Measurements from ENCODE around the gene APC.
"Not testable (repeated sequence)": the region's sequence is repeated elsewhere in the genome, so short reads cannot be mapped to it uniquely, and the experiment has no call there.

APC gene

DNA sequence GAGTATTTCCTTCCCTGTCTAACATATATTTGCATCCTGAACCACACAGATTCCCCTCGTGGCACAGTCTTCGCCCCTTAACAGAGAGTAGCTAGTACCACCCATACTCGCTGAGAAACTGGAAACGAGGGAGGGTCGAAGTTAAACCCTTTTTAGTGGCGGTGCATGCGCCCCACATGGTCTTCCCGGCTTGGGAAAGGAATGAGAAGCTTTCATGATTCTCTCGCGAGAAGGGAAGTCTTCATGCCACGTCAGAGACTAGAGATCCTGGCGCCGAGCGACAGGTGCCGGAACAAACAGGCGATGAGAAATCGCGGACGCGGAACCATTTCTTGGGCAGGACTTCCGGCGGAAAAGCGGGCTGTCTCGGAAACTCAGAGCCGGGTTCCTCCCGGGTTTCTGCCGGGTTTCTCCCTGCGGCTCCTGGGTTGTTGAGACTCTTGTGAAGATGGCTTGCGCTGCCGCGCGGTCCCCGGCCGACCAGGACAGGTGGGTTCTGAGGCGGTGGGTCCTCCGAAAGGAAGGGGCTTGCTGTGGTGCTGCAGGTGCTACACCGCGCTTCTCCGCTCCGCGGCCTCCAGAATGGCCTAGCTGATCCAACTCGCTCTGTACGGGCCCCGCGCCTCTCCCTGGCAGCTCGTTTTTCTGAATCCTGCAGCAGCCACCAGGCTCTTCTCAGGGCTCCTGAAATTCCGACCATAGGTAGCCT is 123.4 kb downstream of the APC start, which contains the start of gene SRP19:
Gene SRP19 (plus strand): TSS at position 359 of the 709 bp plus-strand sequence. CDS start 90 bp downstream, at position 449.
- peak; percentile 73 to 96 (median 87) for DNase-seq

DNA sequence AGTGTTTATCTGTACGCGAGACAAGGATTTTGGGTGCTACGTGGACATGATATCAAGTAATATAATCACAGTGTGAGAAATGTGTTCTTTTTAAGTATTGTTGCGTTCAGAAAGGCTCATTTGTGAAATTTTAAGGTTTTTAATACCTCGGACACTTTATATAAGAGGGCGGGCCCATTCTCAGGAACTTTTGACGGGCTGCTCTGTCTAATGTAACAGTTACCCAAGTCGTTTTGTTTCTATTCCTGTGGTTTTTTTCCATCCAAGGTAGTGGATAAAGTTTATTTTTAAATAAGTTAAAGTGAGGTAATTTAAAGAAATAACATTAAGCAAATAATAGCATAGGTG is 123.9 kb downstream of the APC start:
- no peak for DNase-seq

DNA sequence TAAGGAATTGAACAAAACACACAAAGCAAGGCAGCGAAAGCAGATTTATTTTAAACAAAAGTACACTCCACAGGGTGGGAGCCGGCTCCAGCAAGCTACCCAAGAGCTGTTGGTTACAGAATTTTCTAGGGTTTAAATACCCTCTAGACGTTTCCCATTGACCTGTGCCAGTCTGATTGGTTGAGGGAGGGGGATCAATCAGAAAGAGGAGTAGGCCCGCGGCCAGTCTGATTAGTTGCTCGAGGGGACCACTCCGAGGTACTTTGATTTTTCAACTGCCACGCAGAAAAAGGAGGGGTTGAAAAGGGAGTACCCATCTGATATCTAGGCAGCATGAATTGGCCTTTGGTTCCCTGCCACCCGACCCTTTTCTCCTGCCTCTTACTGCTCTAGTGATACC is 124.4 kb downstream of the APC start:
- DNase-seq, result no peak

DNA sequence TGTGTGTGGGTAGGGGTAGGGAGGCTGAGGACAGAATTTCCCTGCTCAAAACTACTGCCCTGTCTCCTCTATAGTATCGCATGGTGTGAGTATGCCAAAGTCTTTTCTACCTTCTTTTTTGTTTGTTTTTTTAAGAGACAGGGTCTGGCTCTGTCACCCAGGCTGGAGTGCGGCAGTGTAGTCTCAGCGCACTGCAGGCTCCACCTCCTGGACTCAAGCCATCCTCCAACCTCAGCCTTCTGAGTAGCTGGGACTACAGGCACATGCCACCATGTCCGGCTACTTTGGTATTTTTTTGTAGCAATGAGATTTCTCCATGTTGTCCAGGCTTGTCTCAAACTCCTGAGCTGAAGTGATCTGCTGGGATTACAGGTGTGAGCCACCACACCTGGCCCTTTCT is 125.9 kb downstream of the APC start:
- DNase-seq, result no peak

DNA sequence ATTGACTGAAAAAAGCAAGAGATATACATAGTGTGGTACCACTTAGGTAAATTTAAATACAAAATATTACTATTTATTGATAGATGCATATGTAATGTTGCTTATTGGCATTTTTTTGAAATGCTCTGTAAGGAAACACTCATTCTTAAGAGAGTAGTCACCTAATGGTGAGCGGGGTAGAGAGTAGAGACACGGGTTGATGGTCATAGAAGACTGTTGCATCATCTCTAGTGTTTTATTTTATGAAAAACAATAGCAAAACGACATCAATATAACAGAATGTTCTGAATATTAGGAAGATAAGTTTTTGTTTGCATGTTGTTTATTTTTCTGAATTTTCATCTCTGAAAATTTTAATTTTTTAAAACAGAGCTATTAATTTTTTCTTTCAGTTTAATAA is 127.4 kb downstream of the APC start:
- DNase-seq, result no peak

DNA sequence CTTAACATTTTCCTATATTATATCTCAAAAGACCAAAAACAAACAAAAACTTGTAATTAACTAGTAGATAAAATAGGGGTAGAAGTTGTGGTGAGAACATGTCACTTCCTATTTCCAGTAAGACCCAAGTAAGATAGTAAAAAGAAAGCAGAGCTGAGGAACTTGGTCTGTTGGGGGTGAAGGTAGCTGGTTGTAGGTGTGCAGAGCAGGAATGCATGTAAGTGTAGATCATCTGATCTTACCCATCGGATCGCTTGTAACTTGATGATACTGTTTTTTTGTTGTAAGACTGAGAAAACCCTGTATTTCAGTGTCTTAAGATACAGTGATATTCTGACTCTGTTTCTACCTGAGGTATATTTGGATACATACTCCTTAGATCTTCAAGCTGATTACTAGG is 129.1 kb downstream of the APC start:
- DNase-seq, result peak in 1 of 5 experiments; percentile 53

DNA sequence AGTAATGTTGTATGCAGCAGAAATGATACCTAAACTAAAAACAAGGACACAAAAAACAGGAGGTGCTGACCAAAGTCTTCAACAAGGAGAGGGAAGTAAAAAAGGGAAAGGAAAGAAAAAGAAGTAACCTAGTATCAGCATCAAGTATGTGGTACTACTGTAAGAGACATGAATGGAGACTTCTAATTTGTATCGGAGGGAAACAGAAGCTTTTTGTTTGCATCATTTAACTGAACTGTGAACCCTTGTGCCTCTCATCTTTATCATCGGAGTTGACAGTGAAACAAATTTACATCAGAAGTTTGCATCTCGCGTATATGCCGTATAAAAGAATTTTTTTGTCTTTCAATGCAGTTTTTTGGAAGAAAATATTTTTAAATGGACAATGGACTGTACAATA is 129.7 kb downstream of the APC start:
- no peak for DNase-seq

DNA sequence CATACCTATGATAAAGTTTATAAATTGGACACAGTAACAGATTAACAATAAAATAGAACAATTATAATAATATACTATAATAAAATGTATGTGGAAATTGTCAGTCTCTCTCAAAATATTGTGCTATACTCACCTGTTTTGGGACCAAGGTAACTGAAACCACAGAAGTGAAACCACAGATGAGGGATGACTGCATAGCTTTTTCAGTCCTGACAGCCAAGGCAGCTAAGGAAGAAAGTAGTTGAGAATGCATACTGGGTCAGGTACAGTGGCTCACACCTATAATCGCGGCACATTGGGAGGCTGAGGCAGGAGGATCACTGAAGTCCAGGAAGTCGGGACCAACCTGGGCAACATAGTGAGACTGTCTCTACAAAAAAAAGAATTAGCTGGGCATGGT is 132.3 kb downstream of the APC start:
- DNase-seq, result peak in 1 of 5 experiments; percentile 47

DNA sequence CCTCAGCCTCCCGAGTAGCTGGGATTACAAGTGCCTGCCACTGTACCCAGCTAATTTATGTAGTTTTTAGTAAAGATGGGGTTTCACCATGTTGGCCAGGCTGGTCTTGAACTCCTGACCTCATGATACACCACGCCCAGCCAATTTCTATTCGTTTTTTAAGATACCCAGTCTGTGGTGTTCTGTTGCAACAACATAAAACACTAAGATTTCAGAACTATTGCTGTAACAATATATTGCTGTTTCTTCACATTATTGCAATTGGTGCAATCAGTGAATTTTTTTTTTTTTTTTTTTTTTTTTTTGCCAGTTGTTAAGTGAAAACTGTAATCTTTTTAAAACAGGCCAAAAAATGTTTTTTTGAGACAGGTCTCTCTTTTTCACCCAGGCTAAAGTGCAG is 133.3 kb downstream of the APC start:
- DNase-seq, result no peak

DNA sequence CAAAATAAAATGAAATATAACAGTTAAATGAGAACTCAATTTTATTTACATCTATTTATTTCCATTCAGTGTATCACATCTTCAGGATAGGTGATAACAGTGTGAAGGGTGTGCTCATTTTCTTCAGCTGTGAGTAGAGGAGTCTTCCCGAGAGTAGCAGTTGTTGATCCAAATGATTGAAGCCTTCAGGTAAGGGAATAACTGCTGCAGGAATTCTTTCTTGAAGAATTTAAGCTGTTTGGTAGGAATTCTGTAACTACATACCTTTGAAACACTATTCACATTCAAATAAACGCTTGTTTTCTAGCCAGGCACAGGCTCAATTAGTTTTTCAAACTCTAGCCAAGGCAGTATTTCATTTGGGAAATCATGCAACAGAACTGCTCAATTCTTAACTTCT is 138.7 kb downstream of the APC start:
- no peak for DNase-seq

DNA sequence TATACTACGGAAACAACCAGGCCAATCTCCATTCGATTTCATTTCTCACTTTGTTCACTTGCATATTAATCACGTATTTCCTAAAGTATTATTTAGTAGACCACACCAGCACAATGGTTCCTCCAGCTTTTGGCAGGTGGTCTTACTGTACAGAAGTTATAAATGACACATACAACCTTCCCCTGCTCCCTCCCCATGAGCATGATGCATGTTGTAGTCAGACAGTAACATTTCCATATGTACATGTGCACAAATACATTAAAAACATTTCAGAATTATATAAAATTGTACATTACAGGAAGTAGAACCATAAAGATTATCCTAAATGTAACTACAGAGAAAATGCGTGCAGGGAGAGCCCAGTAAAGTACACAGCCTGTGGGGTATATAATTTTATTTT is 140.4 kb downstream of the APC start:
- DNase-seq, result no peak

DNA sequence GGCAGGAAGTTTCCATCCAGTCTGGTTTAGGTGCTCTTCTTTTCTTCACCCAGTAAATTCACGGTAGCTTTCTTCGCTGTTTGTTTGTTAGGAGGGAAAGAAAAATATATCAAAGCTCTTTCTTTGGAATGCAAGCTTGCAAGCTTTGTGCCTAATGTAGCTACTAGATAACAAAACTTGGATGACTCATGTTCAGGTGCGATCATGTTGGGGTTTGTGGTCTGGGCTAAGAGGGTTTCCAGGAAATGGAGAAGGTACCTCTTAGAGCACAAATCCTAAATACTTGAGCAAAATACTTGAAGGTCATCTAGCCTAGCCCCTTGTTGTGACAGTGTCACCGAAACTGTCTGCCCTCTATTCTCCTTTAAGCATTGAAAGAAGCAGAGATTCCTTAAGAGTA is 141.1 kb downstream of the APC start:
- DNase-seq, result peak in 4 of 5 experiments; percentile 27 to 86 (median 40)

DNA sequence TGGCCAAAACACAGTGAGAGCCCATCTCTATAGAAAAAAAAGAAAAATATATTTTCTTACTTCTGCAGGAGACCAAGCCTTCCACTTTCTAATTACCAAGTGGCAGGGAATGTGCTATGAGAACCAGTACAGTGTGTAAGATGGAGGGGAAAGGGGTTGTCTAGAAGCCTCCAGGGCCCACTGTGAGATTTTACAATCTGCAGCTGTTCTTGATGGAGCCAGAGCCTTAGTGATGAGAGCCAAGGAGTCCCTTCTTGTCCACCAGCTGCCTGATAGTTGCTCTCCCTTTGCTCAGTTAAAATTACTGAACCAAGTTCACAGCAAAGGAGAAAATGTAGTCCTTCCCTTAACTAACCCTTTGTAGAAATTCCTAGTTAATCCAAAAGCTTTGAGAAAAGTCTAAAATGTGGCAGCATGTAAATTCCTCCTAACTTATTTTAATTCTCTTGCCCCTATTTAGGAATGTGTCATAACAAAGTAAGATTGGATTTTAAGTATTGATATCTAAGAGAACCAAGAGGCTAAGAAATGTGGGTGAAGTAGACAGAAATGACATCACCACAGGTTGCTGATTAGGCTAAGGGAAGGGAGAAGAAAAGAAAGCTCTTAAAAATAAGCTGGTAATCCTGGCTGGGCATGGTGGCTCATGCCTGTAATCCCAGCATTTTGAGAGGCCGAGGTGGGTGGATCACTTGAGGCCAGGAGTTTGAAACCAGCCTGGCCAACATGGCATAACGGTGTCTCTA is 142.7 kb downstream of the APC start:
- no peak for DNase-seq

DNA sequence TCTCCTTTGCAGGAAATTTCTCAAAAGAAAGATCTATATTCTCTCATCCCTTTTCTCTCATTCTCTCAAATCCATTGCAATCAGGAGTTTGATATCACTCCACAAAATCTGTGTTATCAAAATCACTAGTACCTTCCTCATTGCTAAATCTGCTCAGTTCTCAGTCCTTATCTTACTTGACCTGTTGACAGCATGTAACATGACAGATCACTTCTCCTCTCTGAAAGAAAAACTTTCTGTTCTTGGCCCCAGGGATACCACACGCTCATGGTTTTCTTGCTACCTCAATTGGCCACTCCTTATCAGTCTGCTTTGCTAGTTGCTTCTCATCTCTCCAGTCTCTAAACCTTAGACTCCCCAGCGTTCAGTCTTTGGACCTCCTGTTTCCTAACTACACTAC is 145.5 kb downstream of the APC start:
- DNase-seq, result no peak

DNA sequence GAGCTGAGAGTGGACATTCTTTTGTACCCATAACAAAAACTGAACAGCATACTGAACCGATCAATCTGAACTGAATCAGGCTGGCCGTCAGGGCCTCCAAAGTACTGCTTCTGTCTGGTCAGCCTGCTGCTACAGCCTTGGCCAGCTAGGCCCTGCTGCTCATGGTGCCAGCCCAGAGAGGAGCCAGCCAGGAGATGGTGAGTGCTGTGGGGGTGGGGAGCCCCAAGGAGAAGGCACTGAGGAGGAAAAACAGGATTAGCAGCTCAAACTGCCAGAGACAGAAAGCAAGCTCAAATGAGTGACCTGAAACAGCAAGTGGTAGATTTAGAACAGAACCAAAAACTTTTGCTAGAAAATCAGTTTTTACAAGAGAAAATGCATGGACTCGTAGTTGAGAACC is 147.3 kb downstream of the APC start:
- DNase-seq, result no peak

DNA sequence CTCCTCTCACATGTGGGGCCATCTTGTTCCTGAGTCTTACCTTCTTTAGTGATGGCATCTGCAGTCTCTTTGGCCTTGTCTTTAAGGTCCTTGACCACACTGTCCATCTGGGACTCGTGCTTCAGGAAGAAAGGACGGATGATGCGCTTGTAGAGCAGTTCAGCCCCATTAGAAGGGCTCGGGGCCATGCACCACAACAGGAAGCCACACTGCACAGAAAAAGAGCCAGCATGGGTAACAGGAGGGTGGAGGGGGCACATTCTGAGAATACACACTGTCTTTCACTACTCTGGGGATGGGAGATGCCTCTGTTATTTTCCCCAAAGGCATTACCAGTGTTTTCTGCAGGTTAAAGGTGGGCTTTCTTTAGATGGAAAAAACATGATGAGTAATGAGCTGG is 149.3 kb downstream of the APC start:
- peak in 2 of 5 experiments; percentile 12 to 53 for DNase-seq

DNA sequence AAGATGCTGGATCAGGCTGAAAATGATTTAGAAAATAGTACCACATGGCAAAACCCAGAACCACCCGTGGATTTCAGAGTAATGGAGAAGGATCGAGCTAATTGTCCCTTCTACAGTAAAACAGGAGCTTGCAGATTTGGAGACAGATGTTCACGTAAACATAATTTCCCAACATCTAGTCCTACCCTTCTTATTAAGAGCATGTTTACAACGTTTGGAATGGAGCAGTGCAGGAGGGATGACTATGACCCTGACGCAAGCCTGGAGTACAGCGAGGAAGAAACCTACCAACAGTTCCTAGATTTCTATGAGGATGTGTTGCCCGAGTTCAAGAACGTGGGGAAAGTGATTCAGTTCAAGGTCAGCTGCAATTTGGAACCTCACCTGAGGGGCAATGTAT is 154.4 kb downstream of the APC start:
- not testable (repeated sequence) for DNase-seq

DNA sequence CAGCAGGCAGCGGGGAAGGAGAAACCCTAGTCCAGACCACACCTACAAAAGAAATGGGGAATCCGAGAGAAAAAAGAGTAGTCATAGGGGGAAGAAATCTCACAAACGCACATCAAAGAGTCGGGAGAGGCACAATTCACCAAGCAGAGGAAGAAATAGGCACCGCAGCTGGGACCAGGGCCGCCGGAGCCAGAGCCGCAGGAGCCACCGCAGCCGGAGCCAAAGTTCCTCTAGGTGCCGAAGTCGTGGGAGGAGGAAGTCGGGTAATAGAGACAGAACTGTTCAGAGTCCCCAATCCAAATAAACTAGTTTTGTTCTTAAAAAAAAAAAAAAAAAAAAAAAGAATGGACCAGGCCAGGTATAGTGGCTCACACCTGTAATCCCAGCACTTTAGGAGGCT is 155.1 kb downstream of the APC start:
- no peak for DNase-seq

DNA sequence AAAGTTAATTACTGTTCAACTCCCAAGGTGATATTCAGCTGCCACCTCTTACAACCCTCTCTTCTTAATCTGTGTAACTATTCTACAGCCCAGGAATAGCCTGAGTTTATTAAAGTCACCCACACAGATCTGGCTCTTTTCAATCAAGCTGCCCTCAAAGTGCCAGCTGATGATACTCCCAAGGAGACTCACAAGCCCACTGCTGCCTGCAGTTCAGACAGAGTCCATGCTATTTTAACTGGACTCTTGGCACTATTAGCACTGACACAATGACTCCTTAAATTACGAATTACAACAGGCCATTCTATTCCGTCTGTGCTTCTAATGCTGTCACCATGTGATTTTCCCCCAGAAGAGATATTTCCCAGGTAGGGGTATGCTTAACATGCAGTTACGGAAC is 158.0 kb downstream of the APC start:
- no peak for DNase-seq
